Measurements from ENCODE around the gene RAB36.

RAB36 gene

DNA sequence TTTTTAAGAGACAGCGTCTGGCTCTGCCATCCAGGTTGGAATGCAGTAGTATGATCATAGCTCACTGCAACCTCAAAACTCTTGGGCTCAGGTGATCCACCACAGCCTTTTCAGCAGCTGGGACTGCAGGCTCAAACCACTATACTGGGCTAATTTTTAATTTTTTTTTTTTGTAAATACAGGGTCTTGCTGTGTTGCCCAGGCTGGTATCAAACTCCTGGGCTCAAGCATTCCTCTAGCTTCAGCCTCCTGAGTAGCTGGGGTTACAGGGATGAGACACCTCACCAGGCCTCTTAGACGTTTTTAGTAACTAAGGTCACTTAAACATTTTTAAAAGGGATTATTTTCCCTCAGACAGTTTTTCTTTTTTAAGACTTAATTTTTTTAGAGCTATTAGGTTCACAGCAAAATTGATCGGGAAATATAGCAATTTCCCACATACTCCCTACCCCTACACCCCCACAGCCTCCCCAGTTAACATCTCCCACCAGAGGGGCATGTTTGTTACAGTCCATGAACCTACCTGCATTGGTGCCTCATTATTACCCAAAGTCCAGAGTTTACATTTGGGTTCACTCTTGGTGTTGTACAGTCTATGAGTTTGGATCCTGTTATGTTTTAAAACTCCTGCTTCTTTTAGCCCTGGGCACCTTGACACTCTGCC is 39.0 kb downstream of the RAB36 start:
- CTCF ChIA-PET, result interaction anchor here (0.6 kb wide), 1 partner anchor 438 kb away, joined by 3 read pairs; no protein-coding TSS in a partner anchor
- POLR2A ChIA-PET, result no interaction called here
- DNase-seq (ENCODE audit: extremely low spot score), result no peak

DNA sequence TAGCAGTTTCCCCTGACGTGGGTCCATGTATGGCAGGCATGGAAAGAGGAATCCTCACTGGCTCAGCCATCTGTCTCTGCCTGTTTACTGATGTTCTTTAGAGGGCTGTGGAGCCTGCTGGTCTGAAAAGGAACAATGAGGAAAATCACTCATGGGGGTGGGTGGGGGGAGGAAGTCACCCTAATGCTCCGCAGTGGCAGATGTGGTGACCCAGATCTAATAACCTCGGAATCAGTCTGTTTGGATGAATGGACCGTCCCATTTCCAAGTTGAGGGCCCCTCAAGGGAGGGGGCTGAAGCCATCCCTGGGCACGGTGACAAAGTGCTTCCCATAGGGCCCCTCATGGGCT is 39.5 kb downstream of the RAB36 start:
- no peak for DNase-seq (ENCODE audit: extremely low spot score)
- ChIA-PET POLR2A (no interaction called here), CTCF (no interaction called here)
- TF ChIP-seq FOXA1 (IDR thresholded peaks at IDR 0.05) (no peak), ZNF384 (IDR thresholded peaks at IDR 0.05) (no peak), SUZ12 (IDR thresholded peaks at IDR 0.05) (no peak), LEF1 (IDR thresholded peaks at IDR 0.05; ENCODE audit: borderline replicate concordance) (no peak), HDGF (IDR thresholded peaks at IDR 0.05; ENCODE audit: borderline replicate concordance) (no peak), ARNT (IDR thresholded peaks at IDR 0.05) (no peak), TARDBP (IDR thresholded peaks at IDR 0.05) (no peak), CTBP1 (IDR thresholded peaks at IDR 0.05; ENCODE audit: borderline replicate concordance) (no peak), L3MBTL2 (conservative IDR thresholded peaks at IDR 0.05) (no peak), ELF4 (IDR thresholded peaks at IDR 0.05) (no peak), FOXK2 (IDR thresholded peaks at IDR 0.05) (no peak), SP1 (IDR thresholded peaks at IDR 0.05) (no peak), FOXM1 (IDR thresholded peaks at IDR 0.05; ENCODE audit: borderline replicate concordance) (no peak), NFRKB (IDR thresholded peaks at IDR 0.05) (no peak), BHLHE40 (IDR thresholded peaks at IDR 0.05; ENCODE audit: borderline replicate concordance) (no peak)
- TF ChIP-seq, protein P1, sequence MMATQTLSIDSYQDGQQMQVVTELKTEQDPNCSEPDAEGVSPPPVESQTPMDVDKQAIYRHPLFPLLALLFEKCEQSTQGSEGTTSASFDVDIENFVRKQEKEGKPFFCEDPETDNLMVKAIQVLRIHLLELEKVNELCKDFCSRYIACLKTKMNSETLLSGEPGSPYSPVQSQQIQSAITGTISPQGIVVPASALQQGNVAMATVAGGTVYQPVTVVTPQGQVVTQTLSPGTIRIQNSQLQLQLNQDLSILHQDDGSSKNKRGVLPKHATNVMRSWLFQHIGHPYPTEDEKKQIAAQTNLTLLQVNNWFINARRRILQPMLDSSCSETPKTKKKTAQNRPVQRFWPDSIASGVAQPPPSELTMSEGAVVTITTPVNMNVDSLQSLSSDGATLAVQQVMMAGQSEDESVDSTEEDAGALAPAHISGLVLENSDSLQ (IDR thresholded peaks at IDR 0.05), result no peak

More for the DNA sequence above, 39.0 kb downstream of the RAB36 start:
- TF ChIP-seq FOXK2 (IDR thresholded peaks at IDR 0.05) (no peak), NFRKB (IDR thresholded peaks at IDR 0.05) (no peak), LEF1 (IDR thresholded peaks at IDR 0.05; ENCODE audit: borderline replicate concordance) (no peak), ZNF384 (IDR thresholded peaks at IDR 0.05) (no peak), SP1 (IDR thresholded peaks at IDR 0.05) (no peak), SUZ12 (IDR thresholded peaks at IDR 0.05) (no peak), FOXA1 (IDR thresholded peaks at IDR 0.05) (no peak), ELF4 (IDR thresholded peaks at IDR 0.05) (no peak), L3MBTL2 (conservative IDR thresholded peaks at IDR 0.05) (no peak), BHLHE40 (IDR thresholded peaks at IDR 0.05; ENCODE audit: borderline replicate concordance) (no peak), HDGF (IDR thresholded peaks at IDR 0.05; ENCODE audit: borderline replicate concordance) (no peak)
- TF ChIP-seq, protein P1 (IDR thresholded peaks at IDR 0.05), result no peak

DNA sequence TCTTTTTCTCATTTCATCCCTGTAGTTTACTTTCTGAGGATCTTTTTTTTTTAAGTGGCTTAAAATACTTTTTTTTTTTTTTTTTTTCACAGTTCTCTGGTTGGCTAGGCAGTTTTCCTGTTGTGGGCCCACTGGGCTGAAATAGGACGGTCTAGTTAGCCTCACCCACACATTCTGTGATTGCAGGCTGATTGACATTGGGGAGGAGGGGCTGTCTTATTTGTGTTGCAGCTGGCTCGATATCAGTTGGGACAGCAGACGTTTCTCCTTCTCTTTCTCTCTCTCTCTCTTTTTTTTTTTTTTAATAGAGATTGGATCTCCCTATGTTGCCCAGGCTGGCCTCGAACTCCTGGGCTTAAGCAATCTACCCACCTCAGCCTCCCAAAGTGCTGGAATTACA is 41.9 kb downstream of the RAB36 start:
- no peak for TF ChIP-seq L3MBTL2 (conservative IDR thresholded peaks at IDR 0.05)
- no peak for TF ChIP-seq SP1 (IDR thresholded peaks at IDR 0.05)
- TF ChIP-seq FOXK2 (IDR thresholded peaks at IDR 0.05), result no peak
- no peak for TF ChIP-seq LEF1 (IDR thresholded peaks at IDR 0.05; ENCODE audit: borderline replicate concordance)
- TF ChIP-seq, protein P1 (IDR thresholded peaks at IDR 0.05), result no peak
- no peak for TF ChIP-seq ZNF384 (IDR thresholded peaks at IDR 0.05)
- no peak for TF ChIP-seq ELF4 (IDR thresholded peaks at IDR 0.05)
- TF ChIP-seq SUZ12 (IDR thresholded peaks at IDR 0.05), result no peak
- TF ChIP-seq TARDBP (IDR thresholded peaks at IDR 0.05), result no peak
- TF ChIP-seq ARNT (IDR thresholded peaks at IDR 0.05), result no peak
- DNase-seq (ENCODE audit: extremely low spot score), result no peak
- POLR2A ChIA-PET, result no interaction called here
- CTCF ChIA-PET, result interaction anchor here (1.5 kb wide), 1 partner anchor 95 kb away, joined by 4 read pairs; no protein-coding TSS in a partner anchor

DNA sequence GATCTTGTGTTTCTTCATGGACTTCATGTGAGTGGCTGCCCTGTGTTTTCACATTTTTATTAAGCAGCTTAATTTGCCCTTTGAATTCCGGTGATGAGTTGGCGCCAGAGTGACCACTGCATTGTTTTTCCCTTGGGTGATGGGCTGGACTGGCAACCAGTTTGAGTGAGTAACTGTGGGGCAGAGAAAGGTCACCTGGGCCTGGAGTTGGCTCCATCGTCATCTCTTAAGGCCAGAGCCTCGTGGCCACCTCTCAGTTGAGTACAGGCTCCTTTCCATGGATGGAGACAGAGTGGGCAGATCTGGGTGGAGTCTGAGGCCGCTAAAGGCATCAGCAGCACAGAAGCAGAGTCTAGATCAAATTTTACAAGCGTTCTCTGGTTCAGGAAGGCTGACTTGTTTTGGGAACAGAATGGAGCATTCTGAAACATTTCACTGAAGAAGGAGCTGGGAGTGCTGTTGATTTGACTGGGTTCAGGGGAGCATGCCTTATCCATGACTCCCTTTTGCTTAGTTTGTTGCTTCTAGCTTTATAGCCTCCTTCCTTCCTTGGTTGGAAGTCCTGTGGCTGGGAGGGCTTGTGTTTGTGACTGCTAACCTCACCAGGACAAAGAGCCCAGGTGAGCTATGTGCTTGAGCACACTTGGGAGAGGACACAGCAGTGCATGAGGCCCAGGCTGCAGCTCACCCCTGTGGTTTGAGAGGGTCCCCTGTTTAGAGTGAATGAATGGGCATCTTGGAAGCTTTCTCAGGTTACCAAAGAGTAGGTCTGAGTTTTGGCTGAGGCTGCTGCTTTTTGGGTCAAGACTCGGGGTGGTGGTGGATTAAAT is 42.8 kb downstream of the RAB36 start:
- no peak for TF ChIP-seq LEF1 (IDR thresholded peaks at IDR 0.05; ENCODE audit: borderline replicate concordance)
- no peak for TF ChIP-seq ARNT (IDR thresholded peaks at IDR 0.05)
- TF ChIP-seq ELF4 (IDR thresholded peaks at IDR 0.05), result no peak
- TF ChIP-seq SUZ12 (IDR thresholded peaks at IDR 0.05), result no peak
- no peak for TF ChIP-seq FOXM1 (IDR thresholded peaks at IDR 0.05; ENCODE audit: borderline replicate concordance)
- TF ChIP-seq FOXK2 (IDR thresholded peaks at IDR 0.05), result no peak
- no peak for TF ChIP-seq FOXA1 (IDR thresholded peaks at IDR 0.05)
- no peak for TF ChIP-seq ZNF384 (IDR thresholded peaks at IDR 0.05)
- no peak for TF ChIP-seq HDGF (IDR thresholded peaks at IDR 0.05; ENCODE audit: borderline replicate concordance)
- no peak for TF ChIP-seq NFRKB (IDR thresholded peaks at IDR 0.05)
- no peak for TF ChIP-seq CTBP1 (IDR thresholded peaks at IDR 0.05; ENCODE audit: borderline replicate concordance)
- TF ChIP-seq BHLHE40 (IDR thresholded peaks at IDR 0.05; ENCODE audit: borderline replicate concordance), result no peak
- no peak for TF ChIP-seq SP1 (IDR thresholded peaks at IDR 0.05)
- ChIA-PET POLR2A (no interaction called here), CTCF (interaction anchor here (0.6 to 1.5 kb wide), 3 partner anchors 11 to 102 kb away, joined by 3 to 4 read pairs (median 3); no protein-coding TSS in a partner anchor)
- DNase-seq (ENCODE audit: extremely low spot score), result no peak

DNA sequence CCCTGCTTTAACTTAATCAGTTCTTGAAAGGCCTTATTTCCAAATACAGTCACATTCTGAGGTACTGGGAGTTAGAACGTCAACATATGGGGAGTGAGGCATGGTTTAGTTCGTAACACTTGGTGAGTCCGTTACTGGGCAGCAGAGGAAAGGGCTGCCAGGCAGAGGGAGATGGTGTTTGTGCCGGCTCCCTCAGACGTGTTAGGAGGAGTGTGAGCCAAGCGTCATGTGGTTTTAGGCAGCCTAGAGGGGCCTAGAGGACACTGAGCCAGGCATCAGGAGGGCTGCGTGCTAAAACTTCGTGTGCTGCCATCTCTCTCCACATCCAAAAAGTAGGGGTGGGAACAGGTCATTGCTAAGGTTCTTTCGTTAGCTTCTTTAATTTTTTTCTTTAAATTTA is 45.2 kb downstream of the RAB36 start:
- ChIA-PET CTCF (interaction anchor here (0.9 kb wide), 1 partner anchor 8 kb away, joined by 3 read pairs; no protein-coding TSS in a partner anchor), POLR2A (no interaction called here)
- no peak for TF ChIP-seq NFRKB (IDR thresholded peaks at IDR 0.05)
- no peak for TF ChIP-seq LEF1 (IDR thresholded peaks at IDR 0.05; ENCODE audit: borderline replicate concordance)
- no peak for TF ChIP-seq FOXK2 (IDR thresholded peaks at IDR 0.05)
- TF ChIP-seq CTBP1 (IDR thresholded peaks at IDR 0.05; ENCODE audit: borderline replicate concordance), result no peak
- TF ChIP-seq ZNF384 (IDR thresholded peaks at IDR 0.05), result no peak
- TF ChIP-seq TARDBP (IDR thresholded peaks at IDR 0.05), result no peak
- no peak for TF ChIP-seq FOXA1 (IDR thresholded peaks at IDR 0.05)
- DNase-seq (ENCODE audit: extremely low spot score), result no peak
